T-helper 2 cell (primary cell): ENCODE results near the gene TAC3.
"Not testable (repeated sequence)": the region's sequence is repeated elsewhere in the genome, so short reads cannot be mapped to it uniquely, and the experiment has no call there.

ENCODE experiments used
- DNase-seq, 5 experiments: peaks; one replicate each; pipeline versions ENCODE4 v3.0.0 to v3.0.0-alpha.2; 2012 to 2022

Gene TAC3

DNA sequence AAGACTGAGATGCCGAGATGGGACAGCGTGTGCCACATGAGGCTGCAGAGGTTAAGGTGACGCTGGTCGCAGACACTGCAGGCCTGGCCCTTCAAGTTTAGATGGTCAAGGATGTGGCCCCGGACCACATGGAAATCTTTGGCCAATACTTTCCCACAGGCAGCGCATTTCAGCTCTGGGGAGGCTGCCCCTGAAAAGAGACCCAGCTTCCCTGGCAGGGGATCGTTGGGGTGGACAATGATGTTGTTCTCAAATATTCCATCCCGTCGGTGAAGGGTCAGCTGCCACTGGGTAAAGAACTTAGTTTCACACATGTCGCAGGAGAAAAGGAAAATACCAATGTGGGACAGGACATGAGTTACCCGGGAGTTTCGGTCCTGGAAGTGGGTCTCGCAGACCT lies 12.9 kb downstream of the TAC3 start:
- no peak for DNase-seq

DNA sequence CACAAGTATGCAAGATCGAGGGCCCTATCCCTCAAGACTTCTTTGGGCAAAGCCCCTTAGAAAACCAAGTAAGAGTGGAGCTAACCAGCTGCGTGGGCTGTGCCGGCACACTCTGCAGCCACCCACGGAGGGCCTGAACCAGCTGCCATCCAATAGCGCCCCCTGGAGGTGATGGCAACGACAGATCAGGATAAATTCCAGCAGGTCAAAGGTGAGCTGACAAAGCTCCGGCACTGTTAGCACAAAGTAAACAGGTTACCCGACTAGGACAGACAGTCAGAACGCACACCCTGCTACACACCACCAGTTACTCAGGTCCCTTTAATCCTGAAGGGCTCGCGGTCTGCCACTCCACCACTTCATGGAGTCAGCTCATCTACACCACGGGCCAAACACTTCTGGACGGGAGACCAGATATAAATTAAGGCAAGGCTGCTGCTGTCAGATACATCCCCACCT lies 14.9 kb downstream of the TAC3 start:
- peak; percentile 38 to 73 (median 63) for DNase-seq

DNA sequence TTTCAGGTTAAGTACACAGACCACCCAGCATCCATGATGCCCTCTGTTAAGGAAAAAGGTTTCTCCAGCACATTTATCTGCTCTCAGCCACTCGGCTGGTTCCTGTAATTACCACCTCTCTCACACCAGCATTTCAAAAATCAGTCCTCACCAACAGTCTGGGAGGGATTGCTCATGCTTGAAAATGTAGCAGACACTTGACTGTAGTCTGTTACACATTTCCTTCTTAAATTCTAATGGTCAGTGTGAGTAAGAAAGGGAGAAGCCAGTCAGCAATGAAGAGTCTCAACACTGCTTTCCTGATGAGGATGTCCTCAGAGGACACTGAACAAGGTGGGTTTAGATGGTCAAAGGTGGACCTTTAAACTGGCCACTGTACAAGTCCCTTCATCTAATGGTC lies 15.9 kb downstream of the TAC3 start:
- no peak for DNase-seq

DNA sequence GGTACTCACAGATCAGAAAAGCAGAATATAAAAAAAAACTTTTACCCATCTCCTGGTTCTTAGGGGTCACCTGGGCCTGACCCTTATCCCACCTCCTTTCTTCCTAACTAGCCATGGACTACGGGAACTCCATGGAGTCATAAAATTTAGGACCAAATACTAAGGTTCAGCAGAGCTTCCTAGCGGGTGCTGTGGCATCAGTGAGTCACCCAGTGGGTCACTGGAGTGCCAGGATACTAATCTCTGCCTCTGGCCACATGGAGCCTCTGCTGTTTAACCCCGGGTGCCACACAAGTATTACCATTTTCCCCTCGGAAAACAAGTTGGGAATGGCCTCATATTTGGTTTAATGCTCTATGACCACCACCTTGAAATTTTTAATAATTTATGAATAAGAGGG lies 16.9 kb downstream of the TAC3 start:
- no peak for DNase-seq

DNA sequence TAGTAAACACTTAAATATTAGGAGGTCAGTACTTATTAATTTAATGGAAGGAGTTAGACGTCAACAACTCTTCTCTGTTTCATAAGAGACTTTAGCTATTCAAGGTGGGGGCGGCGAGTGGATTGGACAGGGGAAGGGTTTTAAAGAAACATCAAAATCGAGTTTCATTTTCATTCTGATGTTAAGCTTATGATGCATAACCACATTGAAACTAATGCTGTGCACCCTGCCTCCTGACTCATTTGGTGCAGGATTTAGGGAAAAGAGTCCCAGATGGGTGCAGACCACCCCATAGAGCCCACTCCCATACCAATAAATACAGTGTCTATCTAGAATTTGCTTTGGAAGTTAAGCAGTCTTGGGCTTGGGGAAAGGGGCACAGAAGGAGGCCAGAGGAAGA lies 17.3 kb downstream of the TAC3 start:
- peak in 2 of 5 experiments; percentile 23 to 79 for DNase-seq

DNA sequence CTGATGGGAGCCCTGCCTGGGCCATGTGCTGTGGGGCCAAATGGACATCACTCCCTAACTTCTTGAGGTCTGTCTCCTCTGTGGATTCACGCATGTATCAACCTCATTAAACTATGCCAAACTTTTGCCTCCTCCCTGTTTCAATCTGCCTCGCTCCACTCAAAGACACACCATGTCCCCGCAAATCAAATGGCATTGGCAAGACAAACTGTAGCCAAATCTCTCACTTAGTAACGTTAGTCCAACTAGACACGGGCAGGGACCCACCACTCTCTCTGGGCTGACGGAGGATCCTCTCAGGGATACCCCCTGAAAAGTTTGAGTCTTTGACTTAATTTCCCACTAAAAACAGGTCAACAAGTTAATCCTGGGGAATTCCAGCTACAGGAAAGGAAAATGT lies 18.0 kb downstream of the TAC3 start:
- no peak for DNase-seq

DNA sequence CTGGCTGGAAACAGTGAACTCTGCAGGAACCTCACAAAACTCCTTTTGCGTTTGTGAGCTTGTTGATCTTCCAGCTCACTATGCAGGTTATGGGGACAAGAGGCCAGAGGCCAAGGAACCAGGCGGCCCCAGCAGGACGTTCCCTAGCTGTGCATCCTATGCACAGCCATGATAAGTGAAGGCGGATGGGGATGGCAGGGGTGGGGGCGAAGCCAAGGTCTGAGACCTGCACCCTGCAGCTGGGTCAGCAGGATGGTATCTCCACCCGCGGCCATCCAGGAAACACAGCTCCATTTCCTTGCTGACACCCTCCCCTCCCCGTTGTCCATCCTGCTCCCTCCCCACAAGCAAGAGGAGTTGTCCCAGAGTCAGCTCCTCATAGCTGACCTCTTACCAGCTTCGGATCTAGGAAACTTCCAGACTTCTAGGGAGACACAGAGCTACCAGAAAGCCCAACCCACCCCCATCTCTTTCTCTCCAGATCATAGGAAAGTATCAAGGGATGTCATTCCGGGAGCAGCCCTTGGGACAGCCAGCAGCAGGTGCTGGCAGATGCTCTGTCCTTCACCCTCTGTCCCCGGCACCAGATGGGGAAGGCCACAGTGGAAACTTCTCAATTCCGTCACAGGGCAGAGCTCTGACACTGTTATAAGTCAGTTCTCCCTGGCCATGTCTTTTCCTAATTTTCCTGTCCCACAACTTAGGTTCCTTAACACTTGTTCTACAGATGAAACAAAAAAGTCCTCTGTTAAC lies 19.4 kb downstream of the TAC3 start:
- no peak for DNase-seq

DNA sequence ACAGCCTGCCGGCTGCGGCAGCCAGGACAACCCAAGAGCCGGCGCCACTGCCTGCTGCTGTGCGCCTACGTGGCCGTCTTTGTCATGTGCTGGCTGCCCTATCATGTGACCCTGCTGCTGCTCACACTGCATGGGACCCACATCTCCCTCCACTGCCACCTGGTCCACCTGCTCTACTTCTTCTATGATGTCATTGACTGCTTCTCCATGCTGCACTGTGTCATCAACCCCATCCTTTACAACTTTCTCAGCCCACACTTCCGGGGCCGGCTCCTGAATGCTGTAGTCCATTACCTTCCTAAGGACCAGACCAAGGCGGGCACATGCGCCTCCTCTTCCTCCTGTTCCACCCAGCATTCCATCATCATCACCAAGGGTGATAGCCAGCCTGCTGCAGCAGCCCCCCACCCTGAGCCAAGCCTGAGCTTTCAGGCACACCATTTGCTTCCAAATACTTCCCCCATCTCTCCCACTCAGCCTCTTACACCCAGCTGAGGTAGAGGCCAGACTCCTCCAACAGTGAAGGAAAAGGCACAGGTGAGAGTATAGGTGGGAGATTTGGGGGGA lies 20.3 kb downstream of the TAC3 start:
- no peak for DNase-seq

DNA sequence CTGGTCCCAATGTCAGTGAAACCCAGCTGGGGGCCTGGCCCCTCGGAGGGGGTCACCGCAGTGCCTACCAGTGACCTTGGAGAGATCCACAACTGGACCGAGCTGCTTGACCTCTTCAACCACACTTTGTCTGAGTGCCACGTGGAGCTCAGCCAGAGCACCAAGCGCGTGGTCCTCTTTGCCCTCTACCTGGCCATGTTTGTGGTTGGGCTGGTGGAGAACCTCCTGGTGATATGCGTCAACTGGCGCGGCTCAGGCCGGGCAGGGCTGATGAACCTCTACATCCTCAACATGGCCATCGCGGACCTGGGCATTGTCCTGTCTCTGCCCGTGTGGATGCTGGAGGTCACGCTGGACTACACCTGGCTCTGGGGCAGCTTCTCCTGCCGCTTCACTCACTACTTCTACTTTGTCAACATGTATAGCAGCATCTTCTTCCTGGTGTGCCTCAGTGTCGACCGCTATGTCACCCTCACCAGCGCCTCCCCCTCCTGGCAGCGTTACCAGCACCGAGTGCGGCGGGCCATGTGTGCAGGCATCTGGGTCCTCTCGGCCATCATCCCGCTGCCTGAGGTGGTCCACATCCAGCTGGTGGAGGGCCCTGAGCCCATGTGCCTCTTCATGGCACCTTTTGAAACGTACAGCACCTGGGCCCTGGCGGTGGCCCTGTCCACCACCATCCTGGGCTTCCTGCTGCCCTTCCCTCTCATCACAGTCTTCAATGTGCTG lies 21.0 kb downstream of the TAC3 start:
- no peak for DNase-seq

DNA sequence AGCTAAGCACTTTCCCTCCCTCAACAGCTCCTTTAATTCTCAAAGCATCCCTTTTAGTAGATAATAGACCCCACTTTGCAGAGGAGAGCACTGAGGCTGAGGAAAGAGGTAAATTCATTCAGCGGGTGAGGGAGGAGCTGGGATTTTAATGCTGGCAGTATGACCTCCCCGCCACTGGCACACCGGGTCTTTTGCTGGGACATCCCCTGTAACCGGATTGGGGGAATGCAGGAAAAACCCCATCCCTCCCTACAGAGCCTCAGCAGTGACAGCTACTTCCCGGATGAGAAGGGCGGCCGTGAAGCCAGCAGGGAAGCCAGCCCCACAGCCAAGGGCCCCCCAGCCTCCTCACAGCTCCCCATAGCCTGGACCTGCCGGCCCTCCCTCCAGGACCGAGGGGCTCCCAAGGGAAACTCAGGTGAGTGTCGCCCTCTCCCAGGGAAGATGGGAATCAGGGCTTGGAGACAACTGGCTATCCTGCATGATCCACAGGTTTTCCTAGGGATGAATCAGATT lies 22.0 kb downstream of the TAC3 start:
- no peak for DNase-seq

DNA sequence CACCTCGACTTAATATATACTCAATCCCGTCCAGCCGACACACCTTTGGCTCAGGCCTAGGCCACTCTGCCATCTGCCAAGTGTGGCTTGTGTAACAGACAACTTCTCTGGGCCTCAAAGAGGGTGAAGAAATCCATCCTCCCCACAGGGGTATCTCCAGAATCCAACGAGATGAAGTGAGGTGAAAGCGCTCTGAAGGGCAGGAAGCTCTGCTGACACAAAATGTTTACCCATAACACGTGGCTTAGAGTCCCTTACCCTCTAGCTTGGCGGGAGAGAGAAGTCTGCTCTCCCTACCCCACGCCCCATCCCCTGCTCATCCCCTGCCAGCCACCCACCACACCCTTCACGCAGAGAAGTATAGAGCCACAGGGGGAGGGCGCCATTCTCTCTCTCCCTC lies 23.0 kb downstream of the TAC3 start:
- no peak for DNase-seq

DNA sequence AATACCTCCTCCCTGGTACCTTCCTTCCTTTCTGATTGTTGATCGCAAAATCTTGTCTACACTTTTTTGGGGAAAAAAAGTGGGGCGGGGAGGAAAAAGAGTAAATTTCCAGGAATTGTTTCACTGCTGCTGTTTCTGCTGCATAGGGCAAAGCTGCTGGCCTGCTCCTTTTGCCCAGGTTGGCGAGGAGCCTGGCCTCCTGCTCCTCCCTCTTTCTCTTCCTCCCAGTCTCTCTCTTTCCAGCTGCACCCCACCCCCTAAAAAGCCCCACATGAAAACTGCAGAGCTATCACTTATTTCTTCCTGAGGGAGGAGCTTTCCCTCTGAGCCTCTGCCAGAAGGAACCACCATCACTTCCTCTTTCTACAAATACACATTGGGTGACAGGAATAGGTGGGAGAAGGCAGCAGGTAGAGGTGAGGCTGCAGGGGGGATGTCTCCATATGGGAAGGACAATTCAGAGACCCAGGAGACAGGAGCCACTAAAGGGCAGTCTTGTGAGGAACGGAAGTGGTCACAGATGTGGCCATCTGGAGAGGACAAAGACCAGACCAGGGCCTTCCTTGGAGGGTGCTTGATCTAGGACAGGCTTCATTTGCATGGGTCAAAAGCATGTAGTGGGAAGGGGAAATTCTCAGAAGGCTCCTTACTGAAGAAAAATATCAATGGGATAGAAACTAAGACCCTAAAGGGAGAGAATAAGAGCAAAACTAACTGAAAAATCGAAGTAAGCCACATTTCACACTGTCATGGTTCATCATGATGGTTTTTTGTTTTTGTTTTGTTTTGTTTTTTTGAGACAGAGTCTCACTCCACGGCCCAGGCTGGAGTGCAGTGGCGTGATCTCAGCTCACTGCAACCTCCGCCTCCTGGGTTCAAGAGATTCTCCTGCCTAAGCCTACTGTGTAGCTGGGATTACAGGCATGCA lies 24.7 kb downstream of the TAC3 start:
- no peak for DNase-seq

DNA sequence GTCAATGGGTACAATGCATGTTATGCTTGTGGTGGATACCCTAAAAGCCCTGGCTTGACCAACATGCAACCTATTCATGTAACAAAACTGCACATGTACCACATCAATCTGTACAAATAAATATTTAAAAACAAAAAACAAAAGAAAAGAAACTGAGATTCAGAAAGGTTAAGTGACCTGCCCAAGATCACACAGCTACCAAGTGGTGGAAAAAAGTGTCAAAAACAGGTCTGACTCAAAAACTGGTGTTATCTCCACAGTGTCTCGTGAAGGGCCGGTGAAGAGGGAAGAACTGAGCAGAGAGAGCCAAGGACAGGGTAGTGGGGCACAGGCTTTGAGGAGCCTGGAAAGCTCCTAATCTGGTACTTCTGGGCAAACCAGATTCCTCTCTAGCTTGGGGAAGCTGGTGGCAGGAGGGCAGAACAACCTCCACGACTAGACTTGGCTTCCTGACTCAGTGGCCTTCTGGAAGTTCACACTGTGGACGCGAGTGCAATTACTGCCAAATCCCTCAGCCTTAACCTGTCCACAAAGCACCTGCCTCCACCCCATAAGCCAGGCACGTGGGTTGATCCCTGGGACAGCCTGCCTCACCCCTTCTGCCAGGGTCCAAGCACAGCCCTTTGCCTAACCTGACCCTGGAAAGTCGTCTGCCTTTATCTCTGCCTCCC lies 25.5 kb downstream of the TAC3 start:
- no peak for DNase-seq

DNA sequence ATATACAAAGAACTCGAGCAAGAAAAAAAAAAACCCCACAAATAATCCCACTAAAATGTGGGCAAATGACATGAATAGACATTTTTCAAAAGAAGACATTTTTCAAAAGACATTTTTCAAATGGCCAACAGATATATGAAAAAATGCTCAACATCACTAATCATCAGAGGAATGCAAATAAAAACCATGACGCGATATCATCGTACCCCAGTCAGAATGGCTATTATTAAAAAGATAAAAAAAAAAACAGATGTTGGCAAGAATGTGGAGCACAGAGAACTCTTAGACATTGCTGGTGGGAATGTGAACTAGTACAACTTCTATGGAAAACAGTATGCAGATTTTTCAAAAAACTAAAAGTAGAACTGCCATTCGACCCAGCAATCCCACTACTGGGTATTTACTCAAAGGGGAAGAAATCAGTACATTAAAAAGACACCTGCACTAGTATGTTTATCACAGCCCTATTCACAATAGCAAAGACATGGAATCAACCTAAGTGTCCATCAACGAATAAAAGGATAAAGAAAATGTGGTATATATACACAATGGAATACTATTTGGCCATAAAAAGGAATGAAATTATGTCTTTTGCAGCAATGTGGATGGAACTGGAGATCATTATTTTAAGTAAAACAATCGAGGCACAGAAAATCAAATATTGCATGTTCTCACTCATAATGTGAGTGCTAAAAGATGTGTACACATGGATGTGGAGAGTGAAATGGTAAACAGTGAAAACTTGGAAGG lies 26.3 kb downstream of the TAC3 start:
- DNase-seq, result no peak

DNA sequence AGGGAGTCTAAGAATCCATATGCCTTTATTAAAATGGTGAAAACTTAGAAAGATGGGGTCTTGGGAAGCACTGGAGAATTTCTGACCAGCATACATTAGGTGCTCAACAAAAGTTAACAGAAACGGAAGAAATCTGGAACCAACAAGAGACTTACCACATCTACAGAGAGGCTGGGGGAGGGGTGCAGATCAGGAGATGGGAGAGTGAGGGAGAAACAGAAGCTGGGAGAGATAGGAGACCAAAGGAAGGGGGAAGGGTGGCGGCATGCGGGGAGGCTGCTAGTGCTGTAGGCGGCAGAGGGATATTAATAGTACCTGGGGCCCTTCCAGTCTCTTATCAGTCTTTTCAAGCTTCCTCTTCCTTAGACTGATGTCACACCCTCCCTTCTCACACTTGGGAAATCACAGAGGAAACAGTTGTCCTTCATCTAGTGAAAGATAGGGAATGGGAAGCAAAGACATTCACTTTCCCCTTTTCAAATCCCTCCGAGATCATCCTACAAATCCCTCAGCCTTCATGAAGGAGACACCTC lies 28.1 kb downstream of the TAC3 start:
- no peak for DNase-seq

DNA sequence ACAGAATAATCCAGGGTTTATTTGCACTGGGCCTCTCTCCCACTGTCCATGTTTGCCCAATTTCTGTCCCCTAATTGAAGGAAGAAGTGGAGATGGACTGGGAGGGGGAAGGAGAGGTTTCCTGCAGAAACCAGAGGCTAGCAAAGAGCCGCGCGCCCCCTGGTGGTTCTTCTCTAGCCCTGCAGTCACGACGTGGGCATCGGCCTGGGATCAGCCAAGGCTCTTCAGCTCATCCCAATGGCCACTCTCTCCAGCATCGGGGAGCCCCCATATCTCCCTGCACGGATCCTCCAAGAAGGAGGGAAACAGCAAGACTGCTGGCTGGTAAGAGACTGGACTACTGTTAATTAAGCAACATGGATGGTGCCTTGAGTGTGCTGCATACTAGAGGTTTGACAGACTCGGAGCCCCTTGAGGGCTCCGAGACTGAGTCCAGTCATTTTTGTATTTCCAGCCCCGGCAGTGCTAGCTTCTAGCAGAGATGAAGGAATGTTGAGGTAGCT lies 28.7 kb downstream of the TAC3 start:
- peak; percentile 42 to 68 (median 63) for DNase-seq

DNA sequence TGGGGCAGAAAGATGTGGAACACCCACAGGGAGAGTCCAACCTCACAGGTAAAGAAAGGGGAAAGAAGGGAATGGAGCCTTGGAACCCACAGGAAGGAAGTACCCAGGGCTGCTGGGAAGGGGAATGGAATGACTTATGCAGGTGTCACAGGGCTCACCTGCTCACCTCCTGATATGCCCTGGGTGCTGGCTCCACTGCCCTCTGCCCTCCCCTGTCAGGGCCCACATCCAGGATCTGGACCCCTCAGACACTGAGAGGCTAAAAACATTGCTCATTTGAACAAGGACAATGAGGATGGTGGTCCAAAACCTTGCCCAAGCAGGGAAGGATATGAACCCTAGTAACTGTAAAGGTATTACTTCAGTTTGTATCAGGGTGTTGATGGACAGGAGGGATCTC lies 29.3 kb downstream of the TAC3 start:
- no peak for DNase-seq

DNA sequence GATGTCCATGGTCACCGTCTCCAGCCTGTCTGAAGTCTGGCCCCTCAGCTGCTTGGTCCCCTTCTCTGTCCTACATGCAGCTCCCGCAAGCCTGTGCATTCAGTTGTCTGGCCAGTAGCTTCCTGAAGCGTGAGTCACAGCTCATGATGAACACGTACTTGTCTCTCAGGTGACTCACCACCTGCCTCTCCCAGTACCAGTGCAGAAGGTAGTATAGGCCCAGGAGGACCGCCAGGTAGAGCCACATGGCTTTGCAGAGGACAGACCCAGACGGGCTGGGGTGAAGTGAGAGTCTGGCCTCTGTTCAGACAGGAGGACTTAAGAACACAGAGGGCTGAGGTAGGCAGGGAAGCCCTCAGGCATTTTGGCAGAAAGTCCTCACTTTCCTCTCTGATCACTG lies 30.6 kb downstream of the TAC3 start:
- not testable (repeated sequence) for DNase-seq

DNA sequence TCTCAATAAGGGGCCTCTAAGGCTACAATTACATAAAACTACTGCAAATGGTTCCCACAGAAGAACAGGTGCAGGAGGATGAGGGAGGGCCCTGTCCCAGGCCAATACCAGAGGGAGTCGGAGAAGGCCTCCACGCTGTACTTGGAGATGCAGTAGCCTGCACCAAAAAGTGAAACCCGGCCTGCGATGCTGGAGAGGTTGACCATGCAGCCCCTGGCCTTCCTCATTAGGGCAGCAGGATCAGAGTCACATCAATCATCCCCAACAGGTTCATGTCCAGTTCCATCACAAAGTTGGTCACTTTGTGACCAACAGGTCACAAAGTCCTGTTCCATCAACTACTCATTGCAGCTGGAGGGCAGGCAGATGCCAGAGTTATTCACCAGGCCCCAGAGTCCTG lies 32.9 kb downstream of the TAC3 start:
- no peak for DNase-seq

DNA sequence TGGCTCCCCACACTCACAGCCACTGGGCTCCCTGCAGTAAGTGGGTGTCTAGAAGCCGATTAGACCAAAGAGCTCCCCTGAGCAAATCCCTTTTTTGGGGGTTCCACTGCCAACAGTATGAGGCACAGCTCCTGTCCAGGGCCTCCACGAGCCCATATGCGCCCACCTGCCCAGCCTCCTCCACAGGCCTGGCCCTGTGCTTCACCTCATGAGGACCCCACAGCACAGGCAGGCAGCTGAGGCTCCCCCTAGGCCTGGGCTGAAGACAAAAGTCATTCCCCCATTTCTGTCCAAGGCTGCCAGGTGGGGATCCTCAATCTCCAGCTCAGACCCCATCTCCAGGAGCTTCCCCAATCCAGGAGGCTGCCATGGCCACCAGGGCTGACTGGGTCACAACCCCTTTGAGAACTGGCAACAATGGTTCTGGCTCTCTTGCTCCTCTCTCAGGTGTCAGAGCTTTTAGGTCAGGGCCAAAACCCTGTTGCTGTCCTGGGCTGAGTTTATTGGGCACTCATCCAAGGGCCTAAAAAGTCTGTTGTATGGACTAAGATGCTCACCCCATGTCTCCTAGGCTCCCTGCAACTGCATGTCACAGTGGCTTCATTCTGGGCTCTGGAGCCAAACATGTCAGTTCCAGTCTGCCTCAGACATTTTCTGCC lies 33.6 kb downstream of the TAC3 start:
- DNase-seq, result not testable (repeated sequence)
